ENCODE results near the gene IQGAP2.
"Not testable (repeated sequence)": the region's sequence is repeated elsewhere in the genome, so short reads cannot be mapped to it uniquely, and the experiment has no call there.

Gene IQGAP2, protein sequence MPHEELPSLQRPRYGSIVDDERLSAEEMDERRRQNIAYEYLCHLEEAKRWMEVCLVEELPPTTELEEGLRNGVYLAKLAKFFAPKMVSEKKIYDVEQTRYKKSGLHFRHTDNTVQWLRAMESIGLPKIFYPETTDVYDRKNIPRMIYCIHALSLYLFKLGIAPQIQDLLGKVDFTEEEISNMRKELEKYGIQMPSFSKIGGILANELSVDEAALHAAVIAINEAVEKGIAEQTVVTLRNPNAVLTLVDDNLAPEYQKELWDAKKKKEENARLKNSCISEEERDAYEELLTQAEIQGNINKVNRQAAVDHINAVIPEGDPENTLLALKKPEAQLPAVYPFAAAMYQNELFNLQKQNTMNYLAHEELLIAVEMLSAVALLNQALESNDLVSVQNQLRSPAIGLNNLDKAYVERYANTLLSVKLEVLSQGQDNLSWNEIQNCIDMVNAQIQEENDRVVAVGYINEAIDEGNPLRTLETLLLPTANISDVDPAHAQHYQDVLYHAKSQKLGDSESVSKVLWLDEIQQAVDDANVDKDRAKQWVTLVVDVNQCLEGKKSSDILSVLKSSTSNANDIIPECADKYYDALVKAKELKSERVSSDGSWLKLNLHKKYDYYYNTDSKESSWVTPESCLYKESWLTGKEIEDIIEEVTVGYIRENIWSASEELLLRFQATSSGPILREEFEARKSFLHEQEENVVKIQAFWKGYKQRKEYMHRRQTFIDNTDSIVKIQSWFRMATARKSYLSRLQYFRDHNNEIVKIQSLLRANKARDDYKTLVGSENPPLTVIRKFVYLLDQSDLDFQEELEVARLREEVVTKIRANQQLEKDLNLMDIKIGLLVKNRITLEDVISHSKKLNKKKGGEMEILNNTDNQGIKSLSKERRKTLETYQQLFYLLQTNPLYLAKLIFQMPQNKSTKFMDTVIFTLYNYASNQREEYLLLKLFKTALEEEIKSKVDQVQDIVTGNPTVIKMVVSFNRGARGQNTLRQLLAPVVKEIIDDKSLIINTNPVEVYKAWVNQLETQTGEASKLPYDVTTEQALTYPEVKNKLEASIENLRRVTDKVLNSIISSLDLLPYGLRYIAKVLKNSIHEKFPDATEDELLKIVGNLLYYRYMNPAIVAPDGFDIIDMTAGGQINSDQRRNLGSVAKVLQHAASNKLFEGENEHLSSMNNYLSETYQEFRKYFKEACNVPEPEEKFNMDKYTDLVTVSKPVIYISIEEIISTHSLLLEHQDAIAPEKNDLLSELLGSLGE (N-terminal part only)

GRCh38 chr5:76402886-76403765, at the start of gene IQGAP2:
Gene IQGAP2, plus strand, starts transcription at chr5:76403285. Its CDS starts 261 bp downstream, at chr5:76403546.
- no peak for DNase-seq

DNA sequence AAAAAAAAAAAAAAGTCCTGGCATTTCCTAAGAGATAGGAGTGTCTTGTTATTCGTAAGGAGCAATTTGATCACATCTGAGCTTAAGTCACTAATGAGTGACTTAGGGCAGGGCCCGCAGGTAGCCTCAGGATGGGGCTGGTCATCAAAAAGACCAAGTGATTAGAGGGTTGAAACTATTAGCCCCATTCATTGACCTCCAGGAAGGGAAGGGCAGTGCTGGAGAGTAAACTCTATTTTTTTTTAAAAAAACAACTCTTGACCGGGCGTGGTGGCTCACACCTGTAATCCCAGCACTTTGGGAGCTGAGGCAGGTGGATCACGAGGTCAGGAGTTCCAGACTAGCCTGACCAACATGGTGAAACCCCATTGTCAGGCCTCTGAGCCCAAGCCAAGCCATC, 46.2 kb upstream of the IQGAP2 start:
- no peak for DNase-seq

GRCh38 chr5:76363352-76364225, 39.5 kb upstream of the IQGAP2 start:
- no peak for DNase-seq

DNA sequence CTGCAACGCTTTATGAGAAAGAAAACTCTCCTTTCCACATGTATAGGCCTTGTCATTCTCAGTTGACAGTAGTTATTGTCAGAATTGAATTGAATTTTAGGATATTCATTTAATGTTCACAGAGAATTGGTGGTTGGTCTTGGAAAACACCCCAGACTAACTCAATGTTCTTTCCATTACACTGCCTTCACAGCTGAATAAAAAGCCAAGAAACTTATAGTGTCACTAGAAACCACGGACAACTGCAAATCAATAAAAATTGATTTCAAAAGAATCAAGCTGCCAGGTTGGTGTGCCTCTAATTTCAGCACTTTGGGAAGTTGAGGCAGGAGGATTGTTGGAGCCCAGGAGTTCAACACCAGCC, 38.9 kb upstream of the IQGAP2 start:
- DNase-seq = no peak

DNA sequence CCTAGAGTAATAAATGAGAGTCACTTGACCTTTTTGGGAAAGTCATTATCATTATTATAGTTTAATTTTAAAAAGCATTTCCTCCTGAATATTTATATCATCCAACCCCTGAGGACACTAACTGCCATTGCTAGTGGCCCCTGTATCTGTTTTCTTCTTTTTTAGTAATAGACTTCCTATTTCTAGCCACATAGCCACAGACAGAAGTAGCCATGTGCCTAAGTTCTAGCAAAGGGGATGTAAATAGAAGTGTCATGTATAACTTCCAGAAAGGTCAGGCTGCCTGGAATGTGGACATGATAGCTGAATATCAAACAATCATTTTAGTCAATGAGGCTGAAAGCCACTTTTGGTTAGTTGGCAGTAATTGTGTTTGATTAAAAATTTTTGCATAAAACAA, 37.5 kb upstream of the IQGAP2 start:
- no peak for DNase-seq

GRCh38 chr5:76366596-76366995, 36.5 kb upstream of the IQGAP2 start:
- DNase-seq = no peak

- no peak for DNase-seq
Observed at GRCh38 chr5:76367623-76368371, 35.3 kb upstream of the IQGAP2 start.

DNA sequence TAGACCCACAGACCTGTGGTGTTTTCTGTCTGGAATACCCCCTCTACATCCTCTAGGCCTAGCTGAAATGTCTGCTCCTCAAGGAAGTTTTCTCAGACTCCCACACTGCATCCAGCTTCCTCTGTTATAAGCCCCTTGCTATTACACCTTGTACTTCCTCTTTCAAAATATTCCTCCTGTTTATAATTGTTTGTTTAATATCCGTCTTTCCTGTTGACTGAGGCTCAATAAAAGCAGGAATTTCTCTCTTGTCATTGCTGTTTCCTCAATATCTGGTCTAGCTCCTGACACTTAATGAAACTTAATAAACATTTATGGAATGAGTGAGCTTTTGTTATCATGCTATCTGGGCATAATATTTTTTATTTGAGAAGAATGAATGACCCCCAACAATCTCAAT, 34.1 kb upstream of the IQGAP2 start:
- DNase-seq = no peak

GRCh38 chr5:76369668-76370067, 33.4 kb upstream of the IQGAP2 start:
- not testable (repeated sequence) for DNase-seq

DNA sequence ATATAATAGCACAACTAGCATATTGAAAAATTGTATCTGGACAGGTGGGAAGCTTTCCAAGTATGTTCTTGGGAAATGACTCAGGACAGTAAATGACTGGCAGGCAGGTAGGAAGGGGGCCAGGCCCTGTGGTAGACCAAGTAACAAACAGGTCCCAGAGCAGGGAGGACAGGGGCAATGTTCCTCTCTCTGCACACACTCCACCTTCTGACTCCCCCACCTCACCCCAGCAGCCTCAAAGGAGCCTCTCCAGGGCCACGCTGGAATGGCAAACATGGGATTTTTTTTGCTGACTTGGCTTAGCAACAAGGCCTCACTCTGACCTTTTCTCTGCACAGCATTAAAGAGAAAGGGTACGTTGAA, 31.1 kb upstream of the IQGAP2 start:
- no peak for DNase-seq

GRCh38 chr5:76372323-76373054, 30.6 kb upstream of the IQGAP2 start:
- no peak for DNase-seq

- no peak for DNase-seq
Observed at GRCh38 chr5:76376148-76376865, 26.8 kb upstream of the IQGAP2 start.

- no peak for DNase-seq
Observed at GRCh38 chr5:76376866-76377230, 26.2 kb upstream of the IQGAP2 start.

- DNase-seq = no peak
Observed at GRCh38 chr5:76378355-76378754, 24.7 kb upstream of the IQGAP2 start.

- DNase-seq = no peak
Observed at GRCh38 chr5:76379316-76379715, 23.8 kb upstream of the IQGAP2 start.

GRCh38 chr5:76379855-76380254, 23.2 kb upstream of the IQGAP2 start:
- DNase-seq = no peak

- no peak for DNase-seq
Observed at GRCh38 chr5:76380346-76381066, 22.6 kb upstream of the IQGAP2 start.

GRCh38 chr5:76383126-76383832, 19.8 kb upstream of the IQGAP2 start:
- no peak for DNase-seq
